Activated CD4-positive, alpha-beta T cell treated with anti-CD3 and anti-CD28 coated beads, Interleukin-2, amount 50 U/mL, for 4 hours (primary cell): ENCODE measurements around the gene PELI2.
"Not testable (repeated sequence)": the region's sequence is repeated elsewhere in the genome, so short reads cannot be mapped to it uniquely, and the experiment has no call there.

ENCODE experiments used
- DNase-seq, 2 experiments: peaks; one replicate each; pipeline ENCODE4 v3.0.0-alpha.2; 2020

Gene PELI2

DNA sequence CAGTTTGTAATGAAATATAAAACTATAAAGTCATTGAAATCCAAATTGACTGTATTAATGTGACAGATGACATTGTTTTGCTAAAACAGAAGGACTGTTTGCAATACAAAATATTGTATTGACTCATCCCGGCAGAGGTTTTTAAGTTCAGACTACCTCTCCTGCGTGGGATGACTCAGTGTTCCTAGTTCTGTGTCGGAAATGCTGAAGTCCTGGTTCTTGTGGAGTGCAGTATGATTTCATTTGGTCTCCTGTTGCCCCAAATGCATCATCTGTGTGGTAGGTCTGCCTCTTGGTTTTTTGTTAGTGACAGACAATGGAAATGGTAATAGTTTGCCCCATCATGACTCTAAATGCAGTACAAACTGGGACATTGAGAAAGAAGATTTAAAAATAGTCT, 27.8 kb downstream of the PELI2 start:
- DNase-seq = no peak

DNA sequence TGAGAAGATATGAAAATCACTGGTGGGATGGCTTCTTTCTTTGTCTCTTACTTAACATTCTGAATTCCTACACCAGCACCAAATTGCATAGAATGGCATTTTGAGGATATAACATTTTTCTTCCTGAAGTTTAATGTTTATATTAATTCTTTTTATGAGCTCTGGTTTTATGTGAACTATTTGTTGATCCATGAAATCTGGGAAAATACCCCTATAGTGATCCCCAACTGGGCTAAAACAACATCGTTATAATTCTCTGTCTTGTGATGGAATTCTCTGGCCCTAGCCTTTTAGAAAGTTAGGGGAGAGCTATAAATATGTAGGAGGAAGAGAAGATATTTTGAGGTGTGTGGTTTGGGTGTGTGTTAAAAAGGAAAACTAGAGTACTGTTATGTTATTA, 29.2 kb downstream of the PELI2 start:
- no peak for DNase-seq

DNA sequence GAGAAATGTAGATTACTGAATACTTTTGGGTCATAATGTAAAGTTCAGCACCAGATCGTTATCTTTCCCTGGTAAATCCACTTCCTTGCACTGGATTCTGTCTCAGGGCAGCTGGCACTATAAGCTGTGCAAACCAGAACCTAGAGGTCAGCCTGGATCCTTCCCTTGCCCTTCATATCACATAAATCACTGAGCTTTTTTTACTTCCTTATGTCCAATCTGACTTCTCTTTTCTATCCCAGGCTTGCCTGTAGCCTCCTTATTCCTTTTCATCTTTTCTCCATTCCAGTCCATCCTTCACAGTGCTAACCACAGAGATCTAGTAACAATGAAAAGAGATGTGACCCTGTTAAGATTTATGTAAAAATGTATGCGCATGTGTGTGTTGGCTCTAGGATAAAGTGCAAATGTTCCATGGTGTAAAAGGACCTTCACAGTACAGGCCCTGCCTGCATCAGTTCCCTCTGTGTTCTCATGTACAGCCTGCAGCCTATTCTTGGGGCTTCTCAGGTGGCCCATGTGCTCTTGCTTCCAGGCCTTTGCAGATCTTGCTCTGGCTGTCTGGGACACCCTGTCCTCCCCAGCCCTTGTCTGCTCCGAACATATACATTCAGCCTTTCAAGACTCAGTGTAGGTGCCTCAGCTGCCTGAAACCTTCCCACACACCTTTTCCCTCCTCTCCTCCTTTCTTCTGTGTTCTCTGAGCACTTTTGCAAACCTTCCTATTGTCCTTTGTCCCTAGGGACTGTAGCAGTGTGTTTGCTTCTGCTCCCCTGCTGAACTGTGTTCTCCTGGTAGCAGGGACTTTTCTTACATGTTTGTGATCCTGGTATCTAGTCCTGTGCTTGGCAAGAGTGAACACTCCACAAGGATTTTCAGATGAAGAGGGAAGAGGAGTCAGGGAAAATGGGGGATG, 30.0 kb downstream of the PELI2 start:
- no peak for DNase-seq

DNA sequence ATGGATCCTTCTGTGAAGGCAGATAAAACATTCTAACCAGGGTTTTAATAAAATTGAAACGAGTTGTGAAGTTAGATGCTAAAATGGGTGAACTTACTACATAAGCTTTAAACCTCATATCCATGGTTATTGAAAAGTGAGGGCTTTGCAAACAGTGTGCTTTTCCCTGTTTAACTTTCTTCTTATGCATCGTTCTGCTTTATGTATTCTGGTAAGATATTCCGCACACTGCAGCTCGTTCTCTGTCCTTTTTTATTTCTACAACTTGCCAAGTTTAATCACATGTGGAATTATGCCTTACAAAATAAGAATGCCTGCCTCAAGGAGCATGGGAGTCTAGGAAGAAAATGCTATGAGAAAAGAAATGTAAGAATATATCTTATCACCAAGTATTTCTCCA, 30.9 kb downstream of the PELI2 start:
- no peak for DNase-seq

DNA sequence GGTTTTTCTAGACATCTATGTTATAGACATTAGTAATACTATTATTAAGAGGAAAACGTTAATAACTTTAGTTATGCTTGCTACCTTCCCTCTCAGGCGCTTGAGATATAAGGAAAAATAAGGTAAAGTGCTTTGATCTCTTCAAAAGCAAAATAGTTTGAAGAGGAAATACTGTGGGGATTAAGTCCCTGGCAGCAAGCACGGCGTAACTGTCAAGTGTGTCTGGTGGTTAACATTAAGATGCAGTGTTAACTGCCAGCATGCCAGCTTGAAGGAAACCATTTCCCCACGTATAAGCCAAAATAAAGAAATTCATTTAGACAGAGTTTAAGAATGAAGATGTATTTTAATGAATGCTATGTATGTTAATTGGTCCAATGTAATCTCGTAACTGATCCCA, 31.8 kb downstream of the PELI2 start:
- DNase-seq = no peak

DNA sequence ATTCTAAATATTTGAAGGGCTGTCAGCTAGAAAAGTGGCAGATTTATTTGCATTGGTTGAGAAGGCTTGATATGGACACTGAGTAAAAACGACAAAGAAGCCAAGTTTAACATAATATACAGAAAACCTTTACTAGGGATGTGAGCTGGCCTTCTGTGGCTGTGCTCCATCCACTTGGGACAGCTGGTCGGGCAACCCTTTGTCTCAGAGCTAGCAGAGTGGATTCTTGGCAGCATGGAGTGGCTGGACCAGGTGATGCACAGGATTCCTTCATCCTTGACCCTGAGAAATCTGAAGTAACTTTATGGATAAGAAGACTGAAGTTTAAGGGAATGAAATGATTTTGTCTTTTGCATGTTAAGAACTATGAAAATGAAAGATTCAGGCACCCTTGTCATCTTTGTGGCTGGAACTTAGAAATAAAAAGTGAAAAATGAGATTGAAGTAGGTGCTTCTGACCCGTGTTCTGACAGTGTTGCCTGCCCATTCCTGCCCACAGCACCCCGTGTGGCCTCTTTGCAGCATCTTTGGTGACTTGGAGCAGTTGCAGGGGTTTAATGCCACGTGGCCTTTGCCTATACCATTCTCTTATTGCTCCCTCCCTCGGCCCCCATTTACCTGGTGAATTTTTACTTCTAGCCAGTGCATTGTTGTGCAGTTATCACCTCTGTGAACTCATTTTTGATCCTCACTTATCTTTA, 32.6 kb downstream of the PELI2 start:
- no peak for DNase-seq

DNA sequence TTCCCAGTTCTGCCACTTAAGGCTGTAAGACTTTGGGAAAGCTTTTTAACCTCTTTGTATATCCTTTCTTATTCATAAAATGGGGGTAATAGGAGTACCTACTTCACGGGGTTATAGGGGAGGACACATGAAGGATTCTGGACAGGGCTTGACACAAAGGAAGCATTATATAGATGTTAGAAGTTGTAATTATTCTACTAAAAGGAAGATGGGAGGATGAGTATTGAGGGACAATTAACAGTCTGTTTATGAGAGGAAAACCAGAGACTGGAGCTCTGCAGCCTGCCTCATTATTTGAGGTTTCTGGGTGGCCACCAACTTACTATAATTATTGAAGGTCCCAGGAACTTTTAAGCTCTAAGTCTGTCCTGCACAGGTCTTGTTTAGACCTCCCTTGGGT, 34.0 kb downstream of the PELI2 start:
- no peak for DNase-seq

DNA sequence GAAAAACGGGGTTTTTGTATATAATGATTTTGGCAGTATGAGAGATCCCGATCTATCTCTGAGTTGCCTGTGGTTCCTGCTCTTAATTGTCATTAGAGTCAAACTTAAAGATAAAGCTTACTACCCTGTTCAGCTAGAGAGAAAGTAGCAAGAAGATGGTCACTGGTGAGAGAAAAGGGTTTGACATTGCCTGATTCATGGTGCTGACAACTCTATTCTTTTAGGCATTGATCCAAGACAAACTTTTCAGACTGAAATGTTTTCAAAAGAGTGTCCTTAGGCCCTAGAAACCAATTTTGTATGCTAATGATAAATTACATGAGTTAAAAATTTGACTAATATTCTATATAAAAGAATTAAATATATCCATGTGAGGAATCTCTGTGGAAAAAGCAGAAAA, 35.1 kb downstream of the PELI2 start:
- no peak for DNase-seq

DNA sequence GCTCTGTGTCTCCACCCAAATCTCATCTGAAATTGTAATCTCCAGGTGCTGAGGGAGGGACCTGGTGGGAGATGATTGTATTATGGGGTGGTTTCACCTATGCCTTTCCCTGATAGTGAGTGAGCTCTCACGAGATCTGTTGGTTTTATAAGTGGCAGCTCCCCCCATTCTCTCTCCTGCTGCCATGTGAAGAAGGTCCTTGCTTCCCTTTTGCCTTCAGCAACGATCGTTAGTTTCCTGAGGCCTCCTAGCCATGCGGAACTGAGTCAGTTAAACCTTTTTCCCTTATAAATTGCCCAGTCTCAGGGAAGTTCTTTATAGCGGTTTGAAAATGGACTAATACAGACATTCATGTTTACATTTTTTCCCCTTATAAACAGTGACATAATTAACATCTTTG, 36.1 kb downstream of the PELI2 start:
- no peak for DNase-seq

DNA sequence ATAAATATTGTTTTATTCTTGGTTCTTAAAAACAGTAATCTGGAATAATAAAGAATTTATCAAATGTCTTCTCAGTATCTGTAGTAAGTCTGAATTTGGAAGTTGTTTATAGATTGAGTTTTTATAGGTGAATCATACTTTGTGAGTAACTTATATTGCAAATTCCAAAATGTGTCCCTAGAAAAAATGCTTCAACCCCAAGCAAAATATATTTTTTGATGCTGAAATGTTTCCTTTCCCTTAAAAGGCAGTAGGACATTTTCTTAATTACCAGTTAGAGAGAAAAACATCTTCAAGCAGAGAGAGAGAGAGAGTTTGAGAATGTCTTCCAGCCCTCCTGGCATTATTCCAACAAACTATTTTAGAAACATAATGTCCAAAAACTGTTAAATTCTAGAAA, 37.9 kb downstream of the PELI2 start:
- no peak for DNase-seq

DNA sequence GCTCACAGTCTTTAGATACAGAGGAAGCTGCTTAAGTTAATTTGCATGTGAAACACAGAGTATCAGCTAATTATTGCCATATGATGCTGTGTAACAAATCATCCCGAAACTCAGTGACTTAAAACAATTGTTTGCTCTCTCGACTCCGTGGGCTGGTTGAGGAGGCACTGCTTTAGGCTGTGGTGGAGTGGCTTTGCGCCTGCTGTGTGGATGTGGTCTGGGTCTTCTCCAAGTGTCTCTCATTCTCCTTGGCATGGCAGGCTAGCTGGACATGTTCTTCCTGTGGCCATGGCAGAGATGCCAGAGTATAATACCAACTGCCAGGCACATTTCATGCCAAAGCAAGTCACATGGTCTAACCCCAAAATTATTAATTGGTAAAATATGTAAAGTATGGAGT, 40.9 kb downstream of the PELI2 start:
- no peak for DNase-seq

DNA sequence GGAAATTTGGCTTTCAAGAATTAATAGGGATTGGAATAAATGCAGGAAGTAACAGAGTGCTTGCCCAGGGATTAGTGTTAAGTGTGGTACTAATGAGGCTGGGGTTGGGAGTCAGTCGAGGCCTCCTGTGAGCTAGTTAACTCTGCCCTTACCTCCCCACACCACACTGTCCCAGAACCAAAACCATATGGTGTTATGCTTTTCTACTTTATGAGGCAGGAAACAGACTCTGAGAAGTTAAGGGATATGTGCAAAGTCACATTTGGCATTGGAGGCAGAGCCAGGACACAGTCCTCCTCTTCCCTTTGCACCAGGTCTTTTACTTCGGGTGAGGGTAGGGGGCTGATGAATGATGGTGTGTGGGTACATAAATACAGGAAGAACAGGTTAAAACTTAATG, 41.9 kb downstream of the PELI2 start:
- no peak for DNase-seq

DNA sequence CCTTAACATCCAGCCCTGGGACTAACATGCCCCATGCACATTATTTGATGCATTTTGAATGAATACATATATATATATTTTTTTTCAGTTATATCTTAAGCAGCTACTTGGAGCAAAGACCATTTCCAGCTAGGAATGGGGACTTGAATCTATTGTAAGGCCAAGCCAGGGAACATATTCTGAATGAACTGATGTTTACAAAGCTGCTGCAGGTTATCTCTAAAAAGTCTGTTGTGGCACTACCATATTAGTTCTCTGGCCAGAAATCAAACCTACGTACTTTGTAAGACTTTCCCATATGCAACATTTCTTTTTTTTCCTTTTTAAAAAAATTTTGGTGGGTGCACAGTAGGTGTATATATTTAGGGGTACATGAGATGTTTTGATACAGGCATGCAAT, 43.4 kb downstream of the PELI2 start:
- no peak for DNase-seq

DNA sequence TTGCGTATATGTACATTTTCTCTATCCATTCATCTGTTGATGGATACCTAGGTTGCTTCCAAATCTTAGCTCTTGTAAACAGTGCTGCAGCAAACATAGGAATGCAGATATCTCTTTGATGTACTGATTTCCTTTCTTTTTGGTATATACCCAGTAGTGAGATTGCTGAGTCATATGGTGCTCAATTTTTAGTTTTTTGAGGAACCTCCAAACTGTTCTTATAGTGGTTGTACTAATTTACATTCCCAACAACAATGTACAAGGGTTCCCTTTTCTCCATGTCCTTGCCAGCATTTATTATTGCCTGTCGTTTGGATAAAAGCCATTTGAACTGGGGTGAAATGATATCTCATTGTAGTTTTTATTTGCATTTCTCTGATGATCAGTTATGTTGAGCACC, 44.3 kb downstream of the PELI2 start:
- no peak for DNase-seq

DNA sequence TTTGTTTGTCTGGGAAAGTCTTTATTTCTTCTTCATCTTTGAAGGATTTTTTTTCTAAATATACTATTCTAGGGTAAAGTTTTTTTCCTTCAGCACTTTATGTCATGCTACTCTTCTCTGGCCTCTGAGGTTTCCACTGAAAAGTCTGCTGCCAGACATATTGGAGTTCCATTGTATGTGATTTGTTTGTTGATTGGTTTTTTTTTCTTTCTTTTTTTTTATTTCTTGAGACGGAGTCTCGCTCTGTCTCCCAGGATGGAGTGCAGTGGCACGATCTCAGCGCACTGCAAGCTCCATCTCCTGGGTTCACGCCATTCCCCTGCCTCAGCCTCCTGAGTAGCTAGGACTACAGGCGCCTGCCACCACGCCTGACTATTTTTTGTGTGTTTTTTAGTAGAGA, 48.4 kb downstream of the PELI2 start:
- not testable (repeated sequence) for DNase-seq

DNA sequence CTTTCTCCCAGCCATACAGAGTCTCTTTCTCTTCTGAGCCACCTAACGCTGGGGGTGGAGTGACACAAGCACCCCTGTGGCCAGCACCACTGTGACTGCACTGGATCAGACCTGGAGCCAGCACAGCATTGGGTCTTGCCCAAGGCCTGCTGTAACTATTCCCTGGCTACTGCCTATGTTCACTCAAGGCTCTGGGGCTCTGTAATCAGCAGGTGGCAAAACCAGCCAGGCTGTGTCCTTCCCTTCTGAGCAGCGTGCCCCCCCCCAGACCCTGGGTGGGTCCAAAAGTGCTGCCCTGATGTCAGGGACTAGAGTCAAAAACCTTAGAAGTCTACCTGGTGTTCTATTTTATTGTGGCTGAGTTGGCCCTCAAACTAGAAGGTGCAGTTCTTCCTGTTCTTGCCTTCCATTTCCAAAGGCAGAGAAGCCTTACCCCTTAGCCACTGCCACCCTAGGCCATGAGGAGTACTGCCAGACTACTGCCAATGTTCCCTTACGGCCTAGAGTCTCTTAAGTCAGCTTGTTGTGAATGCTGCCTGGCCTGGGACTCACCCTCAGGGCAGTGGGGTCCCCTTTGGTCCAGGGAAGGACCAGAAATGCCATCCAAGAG, 49.9 kb downstream of the PELI2 start:
- no peak for DNase-seq

DNA sequence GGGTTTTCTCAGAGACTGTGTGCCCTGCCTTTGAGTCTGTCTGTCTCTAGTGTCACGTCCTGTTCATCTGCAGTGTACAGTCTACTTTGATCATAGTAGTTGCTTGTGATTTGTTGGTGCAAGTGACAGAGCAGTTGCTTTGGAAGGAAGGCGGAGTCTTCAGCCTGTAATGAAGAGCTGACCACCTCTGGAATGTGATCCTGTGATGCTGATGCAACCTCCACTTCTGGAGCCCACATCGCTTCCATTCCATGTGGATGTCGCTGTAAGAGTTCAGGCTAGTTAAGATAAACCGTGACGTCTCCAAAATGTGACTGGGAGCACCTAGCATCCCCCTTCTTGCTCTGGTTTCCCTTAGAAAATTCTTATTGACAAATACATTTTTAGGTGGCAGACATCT, 51.8 kb downstream of the PELI2 start:
- no peak for DNase-seq

DNA sequence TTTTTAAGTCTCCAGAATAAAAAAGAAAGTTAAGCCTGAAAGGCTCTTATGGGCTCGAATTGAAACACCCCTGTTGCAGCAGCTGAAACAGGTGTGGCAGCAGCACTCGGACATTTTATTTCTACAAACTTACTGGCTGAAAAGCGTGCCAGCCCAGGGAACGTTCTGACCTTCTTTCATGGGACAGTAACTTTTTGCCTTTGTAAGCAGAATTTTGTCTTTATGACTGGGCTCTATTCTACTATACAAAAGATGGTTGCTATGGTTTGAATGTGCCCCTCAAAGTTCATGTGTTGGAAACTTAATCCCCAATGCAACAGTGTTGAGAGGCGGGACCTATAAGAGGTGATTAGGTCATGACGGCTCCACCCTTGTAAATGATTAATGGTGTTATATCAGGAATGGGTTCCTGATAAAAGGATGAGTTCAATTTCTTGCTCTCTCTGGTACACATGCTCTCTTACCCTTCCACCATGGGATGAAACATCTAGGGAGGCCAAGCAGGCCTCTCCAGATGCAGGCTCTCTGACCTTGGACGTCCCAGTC, 52.7 kb downstream of the PELI2 start:
- no peak for DNase-seq

DNA sequence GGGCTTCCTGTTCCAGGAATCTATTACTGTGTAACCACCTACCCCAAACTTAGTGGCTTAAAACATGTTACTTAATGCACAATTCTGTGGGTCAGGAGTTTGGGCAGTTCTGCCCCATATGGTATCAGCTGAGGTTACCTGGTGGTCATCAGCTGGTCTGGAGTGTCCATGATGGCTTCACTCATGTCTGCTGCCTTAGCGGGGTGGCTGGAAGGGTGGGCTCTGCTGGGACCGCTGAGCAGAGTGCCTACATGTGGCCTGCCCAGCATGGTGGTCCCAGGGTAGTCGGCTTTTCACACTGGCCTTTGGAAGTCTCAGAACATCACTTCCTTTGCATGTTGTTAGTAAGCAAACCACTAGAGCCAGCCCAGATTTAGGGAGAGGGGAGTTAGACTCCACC, 53.9 kb downstream of the PELI2 start:
- no peak for DNase-seq

DNA sequence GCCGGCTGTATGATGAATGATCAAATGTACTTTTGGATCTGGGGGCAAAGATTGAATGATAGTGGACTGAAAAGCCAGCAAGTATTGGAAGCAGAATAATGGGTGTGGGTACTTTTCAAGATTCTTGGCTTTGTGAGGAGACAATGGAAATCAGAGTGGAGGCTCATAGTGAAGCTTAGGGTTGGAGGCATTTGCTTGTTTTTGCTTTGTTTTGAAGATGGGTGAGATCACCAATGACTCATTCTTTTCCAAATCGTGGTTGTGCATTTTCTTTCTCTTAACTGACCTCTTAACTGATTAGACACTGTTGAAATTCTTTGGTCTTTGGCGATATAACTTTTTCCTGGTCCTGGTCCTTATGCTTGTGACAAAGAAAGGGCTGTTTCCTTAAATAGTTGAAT, 54.4 kb downstream of the PELI2 start:
- DNase-seq = no peak

DNA sequence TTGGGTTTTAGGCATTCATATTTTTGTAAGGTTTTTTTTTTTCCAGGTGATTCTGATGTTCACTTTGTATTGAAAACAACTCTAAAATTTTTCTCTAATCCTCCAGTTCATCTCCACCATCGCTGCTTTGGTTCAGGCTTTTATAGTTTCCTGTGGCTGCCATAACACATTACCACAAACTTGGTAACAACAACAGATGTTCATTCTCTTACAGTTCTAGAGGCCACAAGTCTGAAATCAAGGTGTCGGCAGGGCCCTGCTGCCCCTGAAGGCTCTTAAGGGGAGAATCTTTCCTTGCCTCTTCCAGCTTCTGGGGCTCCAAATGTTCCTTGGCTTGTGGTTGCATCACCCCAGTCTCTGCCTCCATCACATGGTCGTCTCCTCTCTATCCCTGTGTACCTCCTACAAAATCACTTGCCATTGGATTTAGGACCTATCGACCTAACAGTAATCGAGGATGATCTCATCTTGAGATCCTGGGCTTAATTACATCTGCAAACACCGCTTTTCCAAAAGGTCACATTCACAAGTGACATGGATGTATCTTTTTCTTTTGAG, 55.2 kb downstream of the PELI2 start:
- no peak for DNase-seq

DNA sequence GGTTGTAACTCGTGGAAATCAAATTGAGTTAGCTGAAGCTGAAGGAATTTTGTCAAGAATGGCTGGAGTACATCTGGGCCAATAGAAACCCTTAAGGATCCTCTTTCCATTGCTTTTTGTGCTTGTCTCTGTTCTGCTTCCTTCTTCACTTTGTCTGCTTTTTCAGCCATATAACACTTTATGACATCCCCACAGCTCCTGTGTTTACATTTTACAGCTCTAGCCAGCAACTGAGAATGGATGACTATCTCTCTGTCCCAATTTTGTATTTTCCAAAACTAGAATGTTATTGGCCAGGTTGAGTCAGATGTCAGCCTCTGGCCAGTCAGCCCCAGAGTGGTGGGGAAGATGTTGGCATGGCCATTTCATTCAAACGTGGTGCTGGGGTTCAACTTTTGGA, 57.6 kb downstream of the PELI2 start:
- DNase-seq = no peak

DNA sequence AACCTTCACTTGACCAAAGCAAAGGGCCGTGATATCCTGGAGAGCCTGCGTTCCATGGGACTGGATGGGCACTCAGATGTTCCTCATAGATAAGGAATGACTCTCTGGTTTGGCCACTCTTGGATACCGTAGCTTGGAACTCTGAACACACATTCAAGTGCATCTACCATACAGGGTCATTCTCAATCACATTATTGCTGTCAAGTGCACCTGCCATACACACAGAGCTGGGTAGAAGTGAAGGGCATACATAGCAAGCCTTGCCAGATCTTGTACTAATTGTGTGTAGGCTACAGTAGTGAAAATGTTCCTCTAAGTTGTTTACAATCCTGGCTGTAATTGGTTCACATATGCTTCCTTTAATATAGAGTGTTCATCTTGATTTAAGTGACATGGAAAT, 58.3 kb downstream of the PELI2 start:
- DNase-seq = no peak

DNA sequence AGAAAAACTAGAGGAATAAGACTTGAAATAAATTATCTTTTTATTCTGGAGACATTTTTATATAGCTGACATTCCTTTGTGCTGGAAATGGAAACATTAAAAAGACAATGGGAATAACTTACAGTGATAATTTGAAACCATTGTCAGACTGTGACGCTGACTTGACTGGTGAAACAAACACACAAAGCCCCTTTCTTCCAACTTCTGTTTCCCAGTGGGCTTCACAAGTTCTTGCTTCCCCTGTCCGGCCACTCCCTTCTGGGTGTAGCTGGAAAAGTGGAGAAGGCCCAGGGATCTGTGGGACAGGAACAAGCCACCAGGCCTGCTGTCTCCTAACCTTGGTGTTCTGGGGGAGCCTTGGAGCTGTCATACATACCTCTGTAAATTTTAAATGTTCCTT, 58.8 kb downstream of the PELI2 start:
- no peak for DNase-seq
